Lower lobe of right lung (tissue), 2 donors: ENCODE measurements around the gene RUNX3. TPM values are rescaled to one million over a fixed set of nuclear protein-coding genes. Genes with fewer than 3 reads are reported as not detected.
A peak's percentile ranks its signal among the peaks of the same experiment; 100 is the strongest.

Source experiments
- ATAC-seq, 2 donors: fragments of 200-7000 bp; cut with Tn5 transposase; one replicate each; pipeline ENCODE4 v1.9.1; 2020 to 2022; ENCODE audit warnings: mild to moderate bottlenecking in 2 of 2, moderate library complexity in 2 of 2
- DNase-seq: peaks from one replicate; pipeline ENCODE4 v3.0.0-alpha.2; 2020
- H3K27ac ChIP-seq: fragments of 200-600 bp; one replicate; pipeline ENCODE4 v1.8.0; 2022
- H3K27me3 ChIP-seq: fragments of 200-600 bp; one replicate; pipeline ENCODE4 v1.8.0; 2022; ENCODE audit warnings: low read depth
- H3K36me3 ChIP-seq: fragments of 200-600 bp; one replicate; pipeline ENCODE4 v1.8.0; 2022; ENCODE audit warnings: mild to moderate bottlenecking
- H3K4me1 ChIP-seq: fragments of 200-600 bp; one replicate; pipeline ENCODE4 v1.8.0; 2022
- H3K4me3 ChIP-seq: fragments of 200-600 bp; one replicate; pipeline ENCODE4 v1.8.0; 2022; ENCODE audit warnings: mild to moderate bottlenecking
- H3K9me3 ChIP-seq: fragments of 200-600 bp; one replicate; pipeline ENCODE4 v1.8.0; 2022
- intact Hi-C: fragments of 100-400 bp; cut with DNase I; formaldehyde crosslinking; loops from one replicate; pipeline ENCODE4 v1.11.0; 2022
- total RNA-seq: library from RNA; stranded (reverse); fragmentation: NEBNext Ultra II Directional; extraction: Animal tissue kit (Norgen Biotek cat#: 25700); gene quantifications from one replicate; pipeline ENCODE4 v1.2.1, GENCODE V29; 2021
- TF ChIP-seq, protein P1 (sequence below): fragments of 200-600 bp; IDR thresholded peaks from one replicate; pipeline ENCODE4 v1.8.0; 2022; ENCODE audit warnings: antibody characterized with exemption, mild to moderate bottlenecking
- donor health status: DM: no; HTN: yes; CAD: no; lungs with severe emphysema.

Gene RUNX3
- total RNA-seq, 1 donor from 2014 or later: 13.1 TPM

DNA sequence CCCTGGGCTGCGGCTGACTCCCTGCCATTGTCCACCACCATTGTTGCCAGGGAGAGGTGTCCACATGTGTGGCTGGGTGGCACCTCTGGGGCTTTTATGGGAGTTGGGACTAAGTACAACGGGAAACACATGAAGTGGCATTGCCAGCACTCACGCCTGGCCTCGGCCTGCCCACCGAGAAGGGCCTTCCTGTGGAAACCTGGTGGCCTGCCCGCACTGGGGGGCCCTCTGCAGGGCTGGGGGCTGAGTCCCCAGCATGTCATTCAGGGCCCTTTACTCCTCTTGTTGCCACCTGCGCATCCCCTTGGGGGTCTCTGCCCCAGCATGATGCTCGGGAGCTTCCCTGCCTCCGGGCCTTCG is 35.5 kb upstream of the RUNX3 start:
- TF ChIP-seq, protein P1, sequence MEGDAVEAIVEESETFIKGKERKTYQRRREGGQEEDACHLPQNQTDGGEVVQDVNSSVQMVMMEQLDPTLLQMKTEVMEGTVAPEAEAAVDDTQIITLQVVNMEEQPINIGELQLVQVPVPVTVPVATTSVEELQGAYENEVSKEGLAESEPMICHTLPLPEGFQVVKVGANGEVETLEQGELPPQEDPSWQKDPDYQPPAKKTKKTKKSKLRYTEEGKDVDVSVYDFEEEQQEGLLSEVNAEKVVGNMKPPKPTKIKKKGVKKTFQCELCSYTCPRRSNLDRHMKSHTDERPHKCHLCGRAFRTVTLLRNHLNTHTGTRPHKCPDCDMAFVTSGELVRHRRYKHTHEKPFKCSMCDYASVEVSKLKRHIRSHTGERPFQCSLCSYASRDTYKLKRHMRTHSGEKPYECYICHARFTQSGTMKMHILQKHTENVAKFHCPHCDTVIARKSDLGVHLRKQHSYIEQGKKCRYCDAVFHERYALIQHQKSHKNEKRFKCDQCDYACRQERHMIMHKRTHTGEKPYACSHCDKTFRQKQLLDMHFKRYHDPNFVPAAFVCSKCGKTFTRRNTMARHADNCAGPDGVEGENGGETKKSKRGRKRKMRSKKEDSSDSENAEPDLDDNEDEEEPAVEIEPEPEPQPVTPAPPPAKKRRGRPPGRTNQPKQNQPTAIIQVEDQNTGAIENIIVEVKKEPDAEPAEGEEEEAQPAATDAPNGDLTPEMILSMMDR: no peak
- Histone ChIP-seq H3K27me3 (peaks cover 18% of the 10 kb centered on the region), H3K4me3 (peak overlapping the region; percentile 23), H3K27ac (no peak overlapping the region), H3K9me3 (no peaks in the 10 kb centered on the region), H3K36me3 (no peaks in the 10 kb centered on the region), H3K4me1 (no peaks in the 10 kb centered on the region)
- ATAC-seq (no peak), DNase-seq (no peak)
- intact Hi-C loops: no loop called here

DNA sequence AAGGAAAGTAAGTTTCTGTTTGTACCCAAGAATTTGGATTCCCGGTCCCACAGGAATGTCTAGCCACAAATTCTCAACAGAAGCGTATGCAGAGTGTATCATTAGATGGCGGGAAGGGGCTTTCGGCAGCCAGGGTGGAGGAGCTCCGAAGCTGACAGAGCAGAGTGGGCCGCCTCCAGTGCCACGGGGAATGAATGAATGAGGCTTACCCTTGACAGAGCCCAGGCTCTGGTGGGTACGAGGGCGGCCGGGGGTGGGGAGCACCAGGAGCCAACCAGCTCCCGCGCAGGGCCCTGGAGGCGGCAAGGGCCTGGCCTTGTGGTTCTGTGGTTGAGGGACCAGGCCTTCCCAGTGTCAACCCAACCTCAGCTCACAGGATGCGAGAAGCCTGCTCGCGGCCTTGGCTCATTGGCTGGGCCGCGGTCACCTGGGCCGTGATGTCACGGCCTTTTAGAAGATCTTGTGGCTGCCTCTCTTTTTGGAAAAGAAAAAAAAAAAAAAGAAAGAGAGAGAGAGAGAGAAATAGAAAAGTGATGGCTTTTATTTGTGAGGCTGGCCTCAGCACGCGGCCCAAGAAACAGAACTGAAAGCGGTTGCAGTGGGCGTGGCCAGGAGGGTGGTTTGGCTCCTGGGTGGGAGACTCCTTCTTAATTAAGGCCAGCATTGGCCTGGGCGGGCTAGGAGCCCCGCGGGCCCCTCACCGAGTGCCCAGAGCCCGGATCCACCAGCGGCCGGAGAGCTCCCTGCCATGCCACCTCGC is 34.9 kb upstream of the RUNX3 start:
- Histone ChIP-seq H3K4me3 (peak overlapping the region; percentile 23), H3K27ac (no peak overlapping the region), H3K9me3 (no peaks in the 10 kb centered on the region), H3K36me3 (no peaks in the 10 kb centered on the region), H3K4me1 (no peaks in the 10 kb centered on the region), H3K27me3 (peaks cover 18% of the 10 kb centered on the region)
- ATAC-seq (peak; percentile 63 to 86), DNase-seq (peak; percentile 63)
- TF ChIP-seq, protein P1: no peak
- intact Hi-C loops: no loop called here

DNA sequence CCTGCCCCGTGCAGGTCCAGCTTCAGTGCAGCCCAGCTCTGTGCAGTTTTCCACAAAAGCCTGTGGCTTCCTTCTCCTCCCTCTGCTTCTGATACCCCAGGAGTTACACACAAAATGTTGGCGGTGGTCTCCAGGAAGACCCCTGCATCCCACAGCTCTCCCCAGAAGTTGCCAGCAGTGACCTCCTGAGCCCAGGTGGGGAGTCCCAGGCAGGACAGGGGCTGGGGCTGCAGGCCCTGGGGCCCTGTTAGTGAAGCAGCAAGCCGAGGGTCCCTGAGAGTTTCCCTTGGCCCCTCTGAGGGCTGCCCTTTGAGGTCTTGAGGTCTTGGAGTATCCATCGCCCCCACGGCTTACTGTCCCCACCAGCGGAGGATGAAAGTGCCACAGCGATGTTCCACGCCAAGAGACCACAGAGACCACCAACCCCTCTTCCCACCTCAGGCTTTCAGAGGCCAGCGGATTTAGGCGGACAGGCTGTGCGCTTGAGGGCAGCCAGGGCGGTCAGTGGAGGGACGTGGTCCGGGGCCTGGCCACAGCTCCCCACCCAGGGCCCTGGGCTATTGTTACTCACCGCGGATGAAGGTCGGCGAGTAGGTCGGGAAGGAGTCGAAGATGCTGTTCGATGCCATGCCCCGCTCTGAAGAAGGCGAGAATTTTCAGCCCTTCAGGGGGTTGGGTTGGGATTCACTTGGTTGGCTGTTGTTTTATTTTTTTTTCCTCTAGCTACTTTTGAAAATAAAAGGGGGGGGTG is 34.0 kb upstream of the RUNX3 start:
- Histone ChIP-seq H3K4me3 (peak overlapping the region; percentile 23), H3K27ac (no peak overlapping the region), H3K9me3 (no peaks in the 10 kb centered on the region), H3K36me3 (no peaks in the 10 kb centered on the region), H3K27me3 (peaks cover 15% of the 10 kb centered on the region), H3K4me1 (no peaks in the 10 kb centered on the region)
- intact Hi-C loops: no loop called here
- DNase-seq (no peak), ATAC-seq (no peak)
- TF ChIP-seq, protein P1: no peak

DNA sequence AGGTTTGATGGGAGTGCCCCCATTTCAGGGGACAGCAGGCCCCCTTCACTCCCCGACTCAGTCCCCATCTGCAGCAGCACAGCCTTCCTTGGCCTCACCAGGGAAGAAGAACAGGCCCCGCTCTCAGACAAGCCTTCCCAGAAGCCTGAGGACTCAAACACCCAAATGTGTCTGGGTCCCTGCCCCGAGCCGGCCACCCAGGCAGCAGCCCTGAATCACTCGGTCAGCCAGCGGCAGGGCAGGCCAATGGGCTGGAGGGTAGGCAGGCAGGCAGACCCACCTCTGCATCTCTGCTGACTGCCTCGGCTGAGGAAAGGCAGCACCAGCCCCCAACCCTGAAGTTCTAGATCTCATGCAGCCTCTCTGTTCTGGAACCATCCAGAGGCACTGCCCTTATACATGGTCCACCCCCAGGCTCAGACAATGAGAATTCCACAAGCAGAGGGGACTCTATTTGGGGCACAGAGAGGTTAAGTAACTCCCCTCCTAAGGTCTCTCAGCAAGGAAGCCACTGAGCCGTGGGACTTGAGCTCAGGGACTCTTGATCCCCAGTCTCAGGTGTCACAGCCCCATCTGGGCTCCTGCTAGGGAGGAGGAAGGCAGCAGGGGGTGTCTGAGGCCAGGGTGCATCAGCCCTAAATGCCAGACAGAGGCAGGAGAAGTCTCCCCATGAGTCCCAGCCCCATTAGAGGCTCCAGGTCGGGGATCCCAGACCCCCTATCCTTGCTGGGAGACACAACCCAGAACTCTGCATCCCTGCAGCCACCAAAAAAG is 33.2 kb upstream of the RUNX3 start:
- H3K36me3 ChIP-seq: no peaks in the 10 kb centered on the region
- H3K9me3 ChIP-seq: no peaks in the 10 kb centered on the region
- no peaks in the 10 kb centered on the region for H3K4me1 ChIP-seq
- H3K27ac ChIP-seq: no peak overlapping the region
- intact Hi-C loops: no loop called here
- no peak for DNase-seq
- H3K27me3 ChIP-seq: peaks cover 8% of the 10 kb centered on the region
- H3K4me3 ChIP-seq: peak overlapping the region; percentile 23
- TF ChIP-seq, protein P1: no peak
- no peak for ATAC-seq

DNA sequence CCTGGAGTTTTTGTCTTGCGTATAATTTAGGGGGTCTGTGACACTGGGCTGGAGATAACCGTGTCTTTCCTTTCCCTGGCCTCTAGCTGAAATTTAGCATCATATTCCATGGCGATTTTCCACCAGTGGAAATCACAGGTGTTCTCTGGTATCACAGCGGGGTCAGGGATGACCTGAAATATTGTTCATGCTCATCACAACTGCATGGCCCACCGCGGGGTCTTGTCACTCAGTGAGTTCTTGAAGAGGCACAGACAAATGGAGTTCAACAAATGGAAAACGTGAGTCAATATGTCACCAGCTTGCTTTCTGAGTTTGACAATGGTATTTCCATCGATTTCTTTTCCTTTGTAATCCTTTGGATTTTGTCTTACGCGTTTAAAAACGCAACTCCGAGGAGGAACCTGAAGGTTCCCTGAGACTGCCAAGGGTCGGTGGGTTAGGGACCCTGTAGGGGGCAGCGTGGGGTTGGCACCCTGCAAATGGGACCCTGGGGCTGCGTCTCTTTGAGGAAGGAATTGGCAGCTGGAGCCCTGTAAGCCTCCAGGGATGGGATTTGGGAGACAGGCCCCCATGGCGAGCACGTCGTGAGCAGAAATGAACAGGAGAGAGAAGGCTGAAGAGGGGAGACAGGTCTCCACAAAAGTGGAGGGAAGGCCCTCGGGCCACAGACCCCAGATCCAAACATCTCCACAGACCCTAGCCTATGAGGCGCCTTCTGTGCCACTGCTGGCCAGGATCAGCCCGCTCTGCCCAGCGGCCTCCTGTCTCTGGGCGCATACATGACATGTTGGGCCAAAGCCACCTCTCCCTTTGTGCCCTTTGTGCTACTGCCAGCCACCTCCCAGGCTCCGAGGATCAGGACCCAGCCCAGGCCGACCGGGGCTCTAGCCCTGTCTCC is 32.1 kb upstream of the RUNX3 start:
- peaks cover 8% of the 10 kb centered on the region for H3K27me3 ChIP-seq
- H3K27ac ChIP-seq: no peak overlapping the region
- H3K4me3 ChIP-seq: no peak overlapping the region
- no peaks in the 10 kb centered on the region for H3K36me3 ChIP-seq
- no peaks in the 10 kb centered on the region for H3K9me3 ChIP-seq
- no peaks in the 10 kb centered on the region for H3K4me1 ChIP-seq
- TF ChIP-seq, protein P1: no peak
- no peak for DNase-seq
- intact Hi-C loops: no loop called here
- no peak for ATAC-seq
